GM12801 (cell line): ENCODE measurements around the gene OLFM3.

Source experiments
- TF ChIP-seq, protein P1 (sequence below): IDR thresholded peaks from one replicate; pipeline ENCODE4 v1.5.1; 2011; ENCODE audit warnings: control low read depth; ENCODE audit not compliant: insufficient read length; ENCODE audit errors: extremely low read depth

The OLFM3 gene

DNA sequence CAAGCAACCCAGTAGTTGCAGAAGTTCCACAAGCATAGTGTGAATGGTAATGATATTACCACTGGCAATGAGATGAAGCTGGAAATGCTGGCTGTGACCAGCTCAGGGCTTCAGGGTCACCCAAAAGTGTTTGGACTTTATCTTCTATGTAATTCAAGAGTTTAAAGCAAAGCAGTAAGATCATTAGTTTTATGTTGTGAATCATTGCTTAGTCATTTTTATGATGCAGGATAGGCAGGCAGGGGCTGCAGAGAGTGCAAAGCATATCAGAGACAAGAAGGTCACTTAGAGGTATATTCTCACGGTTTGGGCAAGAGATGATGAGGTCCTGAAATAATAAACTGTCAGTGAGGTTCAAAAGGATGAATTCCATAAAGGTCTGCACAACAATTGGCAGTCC lies 147.4 kb downstream of the OLFM3 start:
- TF ChIP-seq, protein P1, sequence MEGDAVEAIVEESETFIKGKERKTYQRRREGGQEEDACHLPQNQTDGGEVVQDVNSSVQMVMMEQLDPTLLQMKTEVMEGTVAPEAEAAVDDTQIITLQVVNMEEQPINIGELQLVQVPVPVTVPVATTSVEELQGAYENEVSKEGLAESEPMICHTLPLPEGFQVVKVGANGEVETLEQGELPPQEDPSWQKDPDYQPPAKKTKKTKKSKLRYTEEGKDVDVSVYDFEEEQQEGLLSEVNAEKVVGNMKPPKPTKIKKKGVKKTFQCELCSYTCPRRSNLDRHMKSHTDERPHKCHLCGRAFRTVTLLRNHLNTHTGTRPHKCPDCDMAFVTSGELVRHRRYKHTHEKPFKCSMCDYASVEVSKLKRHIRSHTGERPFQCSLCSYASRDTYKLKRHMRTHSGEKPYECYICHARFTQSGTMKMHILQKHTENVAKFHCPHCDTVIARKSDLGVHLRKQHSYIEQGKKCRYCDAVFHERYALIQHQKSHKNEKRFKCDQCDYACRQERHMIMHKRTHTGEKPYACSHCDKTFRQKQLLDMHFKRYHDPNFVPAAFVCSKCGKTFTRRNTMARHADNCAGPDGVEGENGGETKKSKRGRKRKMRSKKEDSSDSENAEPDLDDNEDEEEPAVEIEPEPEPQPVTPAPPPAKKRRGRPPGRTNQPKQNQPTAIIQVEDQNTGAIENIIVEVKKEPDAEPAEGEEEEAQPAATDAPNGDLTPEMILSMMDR = no peak

- TF ChIP-seq, protein P1 = no peak
Observed at GRCh38 chr1:101847626-101848025, 149.1 kb downstream of the OLFM3 start.

DNA sequence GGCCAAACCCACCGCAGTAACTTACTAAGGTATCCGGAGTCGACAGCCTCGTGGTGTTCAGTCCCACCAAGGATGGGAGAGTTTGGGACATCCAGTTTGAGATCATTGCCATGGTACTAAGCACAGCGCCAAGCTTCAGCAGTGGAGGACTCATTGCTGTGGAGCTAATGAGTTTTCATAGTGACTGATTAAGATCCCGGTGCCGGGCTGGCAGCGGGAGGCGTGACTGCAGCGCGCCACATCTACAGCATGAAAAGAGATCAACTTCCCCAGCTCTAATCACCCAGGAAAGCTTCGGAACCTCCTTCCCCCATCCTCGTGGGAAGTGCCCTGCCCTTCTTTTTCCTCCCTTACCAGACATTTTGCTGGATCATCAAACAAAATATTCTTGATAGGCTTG lies 149.9 kb downstream of the OLFM3 start:
- TF ChIP-seq, protein P1 = no peak

- TF ChIP-seq, protein P1 = no peak
Observed at GRCh38 chr1:101843160-101843559, 153.6 kb downstream of the OLFM3 start.

DNA sequence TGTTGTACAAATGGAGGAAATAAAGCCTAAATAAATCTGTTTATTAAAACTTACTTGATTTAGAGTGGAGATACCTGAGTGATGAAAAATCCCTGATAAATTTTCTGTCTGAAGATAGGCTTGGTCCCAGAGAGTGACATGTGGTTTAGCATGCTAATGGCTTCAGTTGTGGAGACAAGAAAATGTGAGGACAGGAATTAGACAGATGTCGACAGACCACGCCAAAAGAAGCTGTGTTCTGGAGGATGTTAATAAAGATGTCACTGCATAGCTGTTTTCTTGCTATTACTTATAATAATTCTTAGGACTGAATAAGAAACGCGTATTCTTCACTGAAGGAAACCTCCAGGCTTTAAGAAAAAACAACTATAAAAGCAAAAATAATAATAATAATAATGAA lies 154.9 kb downstream of the OLFM3 start:
- TF ChIP-seq, protein P1 = no peak

GRCh38 chr1:101835988-101836387 lies 160.7 kb downstream of the OLFM3 start:
- TF ChIP-seq, protein P1 = no peak

- TF ChIP-seq, protein P1 = no peak
Observed at GRCh38 chr1:101833312-101833711, 163.4 kb downstream of the OLFM3 start.

GRCh38 chr1:101826416-101826815 lies 170.3 kb downstream of the OLFM3 start:
- TF ChIP-seq, protein P1 = no peak
